Stimulated activated CD8-positive, alpha-beta memory T cell treated with anti-CD3 and anti-CD28 coated beads, Interleukin-4, amount 100 ng/mL, for 4 hours (primary cell): ENCODE data around the gene KATNAL1.

ENCODE experiments used
- DNase-seq, 2 donors: peaks; one replicate each; pipeline ENCODE4 v3.0.0-alpha.2; 2020; ENCODE audit warnings: low read depth in 2 of 2, low spot score in 1 of 2

Gene KATNAL1

DNA sequence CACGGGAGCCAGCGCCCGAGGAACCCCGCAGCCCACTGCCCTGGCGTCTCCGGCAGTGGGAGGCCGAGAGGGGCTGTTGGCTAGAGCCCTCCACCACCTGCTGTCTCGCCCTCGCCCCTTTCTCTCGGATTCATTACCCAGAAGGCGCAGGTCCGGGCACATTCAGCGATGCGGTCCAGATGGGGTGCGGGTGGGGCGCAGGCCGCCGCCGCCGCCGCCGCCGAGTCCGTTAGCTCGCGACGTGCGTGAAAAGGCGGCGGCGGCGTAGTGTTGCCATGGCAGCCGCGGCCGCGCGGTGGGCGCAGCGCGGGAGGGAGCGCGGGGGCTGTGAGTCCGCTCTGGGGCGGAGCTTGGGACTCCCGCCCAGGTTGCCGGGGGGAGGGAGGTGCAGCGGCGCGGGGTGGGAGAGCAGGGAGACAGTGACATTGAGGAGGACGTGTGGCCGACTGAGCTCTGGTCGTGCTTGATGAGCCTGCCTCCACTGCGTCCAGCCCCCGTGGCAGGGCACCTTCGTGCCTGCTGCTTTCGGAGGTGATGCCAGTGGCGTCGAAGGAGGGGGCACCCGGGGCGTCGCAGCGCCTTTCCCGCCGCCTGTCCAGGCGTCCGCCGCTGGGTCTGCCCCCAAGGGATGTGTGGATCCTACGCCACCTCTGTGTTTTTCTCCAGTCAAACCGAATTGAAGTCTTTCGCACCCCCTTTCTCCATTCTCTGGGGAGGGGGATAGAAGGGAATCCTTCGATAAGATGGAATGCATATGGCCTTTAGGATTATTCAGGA lies at the start of gene KATNAL1:
TSS of gene KATNAL1 (minus strand) at position 358 of the 777 bp plus-strand sequence. CDS start 23,774 bp downstream, outside the sequence.
- DNase-seq = peak; percentile 35 to 56

DNA sequence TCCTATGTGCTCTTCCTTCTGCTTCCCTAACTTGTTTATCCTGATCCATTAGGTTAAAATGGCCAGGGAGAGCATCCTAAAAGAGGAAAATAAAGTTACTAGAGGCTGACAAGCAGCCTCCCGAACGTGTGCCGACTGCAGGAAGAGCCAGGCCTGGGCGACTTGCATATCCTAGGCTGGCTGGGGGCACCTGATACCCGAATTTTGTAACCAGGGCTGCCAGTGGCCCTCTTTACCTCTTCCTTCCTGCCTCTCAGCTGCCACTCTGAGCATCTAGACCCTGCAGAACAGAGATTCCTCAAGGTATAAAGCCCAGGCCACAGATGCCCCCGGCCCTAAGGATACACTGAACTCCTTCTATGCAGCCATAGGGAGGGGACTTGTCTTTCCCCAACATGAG lies 48.5 kb upstream of the KATNAL1 start:
- no peak for DNase-seq

DNA sequence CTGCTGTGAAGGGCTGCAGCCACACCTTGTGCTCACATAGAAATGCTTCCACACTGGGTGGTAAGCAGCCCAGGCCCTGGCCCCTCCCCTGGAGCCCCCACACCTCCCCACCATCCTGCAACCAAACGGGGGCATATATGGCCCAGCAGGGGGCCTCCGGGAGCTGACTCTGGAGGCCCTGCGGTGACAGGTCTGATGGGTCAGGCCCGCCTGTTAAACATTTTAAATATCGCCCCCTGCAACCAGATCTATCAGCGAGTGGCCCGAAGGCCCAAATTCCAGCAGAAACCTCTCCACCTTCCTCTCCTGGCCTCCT lies 48.0 kb upstream of the KATNAL1 start:
- peak in 1 of 2 donors; percentile 19 for DNase-seq

DNA sequence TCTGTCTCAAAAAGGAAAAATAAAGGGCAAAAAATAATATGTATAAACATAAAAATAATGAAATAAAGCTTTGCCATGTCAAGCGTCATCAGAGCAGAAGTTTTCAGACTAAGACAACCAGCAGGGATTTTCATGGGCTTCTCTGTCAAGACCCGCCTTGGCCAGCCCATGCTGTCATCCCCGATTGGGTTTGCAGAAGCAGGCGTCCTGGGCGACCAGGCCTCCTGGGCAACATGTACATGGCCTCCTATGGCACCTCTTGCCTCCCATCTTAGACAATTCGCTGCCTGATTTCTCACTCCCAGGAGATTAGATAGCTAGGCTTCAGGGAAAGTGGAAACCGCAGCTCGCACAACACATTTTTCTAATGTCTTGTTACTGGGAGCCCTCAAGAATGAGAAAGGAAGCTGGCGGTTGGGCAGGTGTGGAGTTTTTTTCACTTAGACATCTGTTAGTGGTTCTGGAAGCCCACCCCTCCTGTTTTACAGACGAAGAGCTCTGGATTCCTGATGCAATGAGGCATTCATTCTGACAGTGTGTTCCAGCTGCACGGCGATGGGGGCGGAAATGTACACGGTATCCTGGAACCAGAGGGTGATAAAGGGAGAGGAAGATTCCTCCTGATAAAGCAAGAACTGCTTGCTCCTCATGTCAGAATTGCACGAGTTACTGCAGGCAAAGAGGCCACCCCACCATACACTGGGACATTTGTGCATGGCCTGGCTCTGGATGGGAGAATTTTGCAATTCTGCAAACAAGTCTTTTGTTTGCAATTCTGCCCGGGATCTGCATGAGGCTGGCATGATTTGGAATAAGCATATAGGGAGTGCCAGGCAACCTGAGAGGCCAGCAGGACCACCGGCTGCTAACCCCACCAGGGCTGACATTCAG lies 47.4 kb upstream of the KATNAL1 start:
- DNase-seq = no peak

DNA sequence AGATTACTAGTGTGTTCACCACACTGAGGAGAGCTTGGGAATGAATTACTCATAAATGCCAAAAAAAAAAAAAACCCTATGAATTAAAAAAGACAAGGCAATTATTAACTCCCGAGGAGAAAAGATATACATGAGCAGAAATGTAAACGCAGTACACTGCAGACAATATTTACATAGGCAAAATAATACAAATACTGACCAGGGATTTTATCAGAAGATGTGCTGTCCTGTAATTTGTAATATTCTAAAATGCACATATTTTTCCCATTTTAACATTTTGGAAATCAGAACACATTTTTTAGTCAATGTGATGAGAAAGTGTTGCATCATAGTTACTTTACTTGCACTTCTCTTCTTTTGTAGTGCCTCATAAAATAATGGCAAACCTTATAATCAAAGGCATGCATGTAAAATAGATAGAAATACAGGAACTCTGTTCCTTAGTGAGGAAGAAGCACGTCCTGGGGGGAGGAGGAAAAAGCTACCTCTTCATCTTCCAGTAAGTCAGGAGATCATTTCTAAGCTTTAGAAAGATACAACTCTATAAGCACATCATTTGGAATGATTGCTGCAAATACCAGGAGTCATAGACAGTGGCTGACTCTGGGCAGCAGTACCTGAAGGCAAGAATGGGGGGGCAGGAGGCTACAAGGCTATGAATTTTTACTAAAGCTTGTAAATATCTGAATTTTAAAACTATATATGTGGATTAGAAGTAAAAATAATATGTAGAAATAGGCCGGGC lies 46.3 kb upstream of the KATNAL1 start:
- no peak for DNase-seq

DNA sequence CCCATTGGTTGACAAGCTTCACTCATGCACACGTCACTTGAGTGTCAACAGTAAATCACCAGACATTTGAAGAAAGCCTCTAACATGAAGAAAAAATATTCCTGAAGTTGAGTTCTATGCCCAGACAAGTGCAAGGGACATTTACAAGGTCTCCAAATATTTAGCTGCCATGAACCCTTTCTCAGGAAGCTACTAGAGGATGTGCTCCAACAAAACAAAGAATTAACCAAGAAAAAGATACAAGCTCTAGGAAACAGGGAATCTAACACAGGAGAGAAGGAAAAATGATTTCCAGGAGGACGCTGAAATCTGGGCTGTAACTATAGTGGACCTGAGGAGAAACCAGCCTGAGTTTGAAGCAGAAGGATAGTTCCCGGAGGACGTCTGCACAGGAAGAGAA lies 45.7 kb upstream of the KATNAL1 start:
- DNase-seq = no peak

DNA sequence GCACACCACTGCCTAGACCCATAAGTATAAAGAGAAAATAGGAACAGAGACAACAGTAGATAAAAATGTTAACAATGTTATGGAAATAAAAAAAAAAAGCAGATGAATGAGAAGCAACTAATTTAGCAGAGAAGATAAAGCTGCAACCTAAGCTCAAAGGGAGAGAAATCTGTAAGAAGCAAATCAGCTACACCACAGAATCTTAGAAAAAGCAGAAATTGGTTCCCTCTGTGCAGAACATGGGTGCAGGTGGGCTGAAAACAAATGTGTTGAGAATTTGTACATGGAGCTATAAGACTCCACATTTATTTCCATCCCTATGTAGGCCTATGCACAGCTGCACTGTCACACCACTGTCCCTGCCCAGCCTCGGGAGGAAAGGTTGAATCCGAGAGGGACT lies 44.8 kb upstream of the KATNAL1 start:
- no peak for DNase-seq

DNA sequence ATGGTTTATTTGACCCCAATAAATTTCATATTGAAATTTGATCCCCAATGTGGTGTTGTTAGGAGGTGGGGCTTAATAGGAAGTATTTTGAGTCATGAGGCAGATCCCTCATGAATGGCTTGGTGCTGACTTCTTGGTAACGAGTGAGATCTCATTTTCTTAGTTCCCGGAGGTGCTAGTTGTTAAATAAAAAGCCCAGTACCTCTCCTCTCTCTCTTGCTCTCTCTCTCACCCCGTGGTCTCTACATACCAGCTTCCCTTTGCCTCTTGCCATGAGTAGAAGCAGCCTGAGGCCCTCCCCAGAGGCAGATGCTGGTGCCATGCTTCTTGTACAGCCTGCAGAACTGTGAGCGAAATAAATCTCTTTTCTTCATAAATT lies 39.4 kb upstream of the KATNAL1 start:
- DNase-seq = no peak

DNA sequence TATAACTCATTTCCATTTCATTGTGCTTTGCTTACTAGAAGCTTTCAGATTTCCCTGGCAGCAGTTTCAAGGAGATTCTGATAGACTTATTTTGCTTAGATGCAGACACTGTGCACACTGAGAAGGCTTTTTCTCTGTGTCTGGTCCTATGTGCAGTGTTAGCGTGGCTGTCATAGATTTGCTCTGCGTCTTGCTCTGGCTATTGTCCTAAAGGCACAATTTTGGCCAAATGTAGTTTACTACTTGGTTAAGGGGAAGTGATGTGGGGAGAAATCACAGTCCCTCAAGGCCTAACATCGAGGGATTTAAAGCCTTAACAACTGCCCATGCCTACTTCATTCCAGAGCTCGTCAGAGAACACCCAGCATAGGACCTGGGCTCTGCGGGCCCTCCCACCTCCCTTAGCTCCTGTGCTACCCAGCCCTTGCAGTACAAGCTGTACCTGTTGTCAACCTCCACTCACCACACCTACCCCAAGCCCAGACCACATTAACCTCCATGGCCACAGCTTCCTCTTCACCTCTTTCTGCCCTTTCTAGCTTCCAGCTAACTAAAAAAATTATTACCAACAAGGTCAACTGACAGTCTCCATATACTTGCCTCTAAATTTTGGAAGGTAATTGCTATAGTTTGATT lies 38.9 kb upstream of the KATNAL1 start:
- peak; percentile 17 to 43 for DNase-seq

DNA sequence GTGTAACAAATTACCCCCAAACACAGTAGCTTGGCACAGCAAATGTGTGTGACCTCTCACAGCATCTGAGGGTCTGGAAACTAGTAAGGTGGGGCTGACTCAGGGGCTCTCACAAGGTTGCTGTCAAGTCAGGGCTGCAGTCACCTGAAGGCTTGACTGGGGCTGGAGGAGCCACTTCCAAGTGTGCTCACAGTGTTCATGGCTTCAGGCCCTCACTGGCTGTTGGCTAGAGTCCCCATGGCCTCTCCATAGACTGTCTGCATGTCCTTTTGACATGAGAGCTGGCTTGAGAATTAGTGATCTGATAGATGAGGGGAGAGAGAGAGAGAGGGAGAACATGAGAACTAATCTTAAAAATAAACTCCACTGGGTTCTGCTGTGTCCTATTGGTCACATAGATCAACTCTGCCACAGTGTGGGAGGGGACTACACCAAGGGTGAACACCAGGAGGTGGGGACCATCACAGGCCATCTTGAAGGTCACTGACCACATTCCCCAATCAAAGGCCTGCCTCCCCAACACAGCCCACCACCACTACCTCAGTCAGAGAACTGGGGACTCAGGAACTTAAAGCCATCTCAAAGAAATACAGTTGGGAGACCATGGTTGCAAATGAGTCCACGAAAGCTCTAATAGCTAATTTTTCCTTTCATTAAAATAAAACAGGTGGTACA lies 38.2 kb upstream of the KATNAL1 start:
- DNase-seq = no peak

DNA sequence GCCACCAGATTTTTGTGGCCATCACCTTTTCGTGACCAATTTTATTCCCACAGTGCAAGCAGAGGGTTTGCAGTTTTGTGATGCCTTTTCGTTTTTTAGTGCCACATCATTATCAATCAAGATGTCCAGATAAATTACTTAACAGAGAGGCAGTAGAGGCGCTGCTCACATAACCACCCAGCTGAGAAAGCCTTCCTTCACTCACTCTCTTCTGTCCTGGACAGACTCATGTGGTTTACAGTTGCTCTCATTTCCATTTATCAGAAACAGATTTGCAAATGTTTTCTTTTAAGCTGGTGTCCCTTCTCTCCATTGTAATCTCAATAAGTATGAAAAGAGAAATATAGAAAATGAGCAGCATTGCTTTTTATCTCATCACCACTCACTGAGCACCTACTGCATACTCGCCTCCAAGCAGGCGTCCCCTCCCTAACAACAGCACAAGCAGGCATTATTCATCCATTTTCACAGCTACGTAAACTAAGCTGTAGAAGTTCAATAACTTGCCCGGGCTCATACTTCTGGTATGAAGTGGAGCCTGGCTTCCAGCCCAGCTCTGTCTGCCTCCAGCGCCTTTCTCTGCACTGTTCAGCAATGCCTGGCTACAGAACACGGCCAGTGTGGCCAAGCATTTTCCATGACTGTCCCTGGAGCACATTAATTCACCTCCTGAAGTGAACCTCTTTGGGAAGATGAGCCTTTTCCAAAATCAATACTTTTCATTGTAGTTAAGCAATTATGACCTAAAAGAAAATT lies 34.6 kb upstream of the KATNAL1 start:
- DNase-seq = no peak

DNA sequence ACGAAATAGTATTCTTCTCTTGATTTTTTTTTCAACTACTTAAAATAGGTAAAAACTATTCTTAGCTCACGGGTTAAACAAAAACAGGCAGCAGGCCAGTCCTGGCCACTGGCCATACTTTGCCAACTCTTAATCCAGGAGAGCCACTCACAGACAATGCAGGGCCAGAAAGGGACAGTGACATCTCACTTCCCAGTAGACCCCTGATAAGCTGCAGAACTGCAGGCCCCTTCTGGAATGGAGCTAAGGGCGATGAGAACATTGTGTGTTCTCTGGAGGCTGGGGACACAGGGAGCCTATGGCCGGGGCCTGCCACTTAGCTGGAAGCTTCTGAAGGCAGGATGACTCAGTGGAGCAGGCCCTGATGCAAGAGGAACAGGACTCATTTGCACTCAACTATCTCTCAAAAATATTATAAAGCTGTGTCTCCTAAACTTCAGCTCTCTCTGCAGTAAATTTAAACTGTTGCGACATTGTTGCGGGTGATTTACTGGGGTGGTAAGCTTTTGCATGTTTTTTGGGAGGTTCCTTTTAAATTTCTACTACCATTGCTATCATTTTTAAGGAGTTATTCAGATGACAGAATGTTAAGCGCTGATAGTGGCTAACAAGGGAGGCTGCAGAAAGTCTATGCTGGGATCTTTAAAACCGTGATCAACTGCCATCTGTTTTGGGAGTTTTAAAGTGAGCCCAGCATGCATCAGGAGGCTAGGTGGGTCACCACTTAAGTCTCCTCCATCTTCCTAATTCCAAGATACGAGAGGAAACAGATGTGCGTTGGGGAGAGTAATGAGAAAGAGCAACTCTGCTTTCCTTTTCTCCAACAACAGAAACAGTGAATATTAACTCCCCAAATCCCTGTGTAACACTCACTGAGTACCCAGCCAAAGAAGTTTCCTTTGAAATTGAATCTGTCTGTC lies 33.2 kb upstream of the KATNAL1 start:
- DNase-seq = no peak

DNA sequence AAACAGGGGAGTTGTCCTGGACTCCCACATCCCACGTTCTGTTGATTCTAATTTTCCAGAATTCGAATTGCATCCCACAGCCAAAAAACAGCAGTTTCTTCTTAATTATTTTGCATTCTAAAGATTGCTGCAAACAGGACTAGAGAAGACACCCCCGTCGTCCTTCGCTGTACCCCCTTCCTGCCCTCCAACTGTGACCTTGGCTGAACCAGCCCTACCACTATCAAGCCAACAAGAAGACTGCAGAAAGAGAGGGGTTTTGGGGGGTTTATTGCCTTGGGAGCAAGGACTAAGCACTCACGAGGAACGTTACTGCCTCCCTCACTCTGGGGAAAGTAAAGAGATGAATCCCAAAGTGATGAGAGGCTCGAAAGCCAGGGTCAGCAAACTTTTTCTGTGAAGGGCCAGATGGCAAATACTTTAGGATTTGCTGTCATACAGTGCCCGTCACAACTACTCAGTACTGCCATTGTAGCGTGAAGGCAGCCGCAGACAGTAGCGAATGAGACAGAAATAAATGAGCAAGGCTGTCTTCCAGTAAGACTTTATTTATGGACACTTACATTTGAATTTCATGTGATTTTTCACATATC lies 32.5 kb upstream of the KATNAL1 start:
- no peak for DNase-seq

DNA sequence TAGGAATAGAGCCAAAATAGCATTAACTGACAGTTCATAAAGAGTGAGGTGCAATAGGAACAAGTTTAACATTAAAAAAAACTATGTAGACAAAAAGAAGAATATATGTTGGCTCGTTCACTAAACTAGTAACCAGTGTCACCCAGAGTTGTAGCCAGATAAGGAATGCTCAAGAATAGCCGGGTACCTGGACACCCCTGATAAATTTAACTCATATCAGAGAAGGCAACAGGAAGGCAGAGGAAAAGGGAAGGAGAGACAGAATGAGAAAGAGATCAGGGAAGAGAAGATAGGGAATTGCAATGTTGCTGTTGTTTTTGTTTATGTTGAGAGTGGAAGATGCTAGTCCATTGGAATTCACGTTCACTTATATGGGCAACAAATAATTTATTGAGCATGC lies 31.6 kb upstream of the KATNAL1 start:
- no peak for DNase-seq

DNA sequence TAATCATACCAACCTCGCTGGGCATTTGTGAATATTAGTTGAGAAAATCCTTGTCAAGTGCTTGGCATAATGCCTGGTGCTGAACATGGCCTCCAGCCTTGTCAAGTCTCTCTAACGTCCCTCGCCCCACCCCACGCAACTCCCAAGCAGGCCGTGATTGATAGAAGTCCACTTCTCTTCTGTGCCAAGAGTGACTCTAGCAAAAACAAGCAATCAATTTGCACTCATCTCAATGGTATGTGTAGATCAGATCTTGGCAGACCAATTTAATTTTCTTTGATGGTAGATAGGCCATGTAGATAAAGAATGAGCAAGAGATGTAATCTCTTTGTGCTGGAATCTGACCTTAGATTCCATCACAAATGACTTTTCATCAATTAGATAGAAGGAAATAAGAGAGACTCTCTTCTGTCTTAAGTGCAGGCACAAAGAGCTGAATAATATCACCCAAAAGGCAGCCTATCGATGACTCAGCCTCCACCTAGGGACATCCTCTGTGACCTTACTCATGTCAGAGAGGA lies 31.0 kb upstream of the KATNAL1 start:
- DNase-seq = no peak

DNA sequence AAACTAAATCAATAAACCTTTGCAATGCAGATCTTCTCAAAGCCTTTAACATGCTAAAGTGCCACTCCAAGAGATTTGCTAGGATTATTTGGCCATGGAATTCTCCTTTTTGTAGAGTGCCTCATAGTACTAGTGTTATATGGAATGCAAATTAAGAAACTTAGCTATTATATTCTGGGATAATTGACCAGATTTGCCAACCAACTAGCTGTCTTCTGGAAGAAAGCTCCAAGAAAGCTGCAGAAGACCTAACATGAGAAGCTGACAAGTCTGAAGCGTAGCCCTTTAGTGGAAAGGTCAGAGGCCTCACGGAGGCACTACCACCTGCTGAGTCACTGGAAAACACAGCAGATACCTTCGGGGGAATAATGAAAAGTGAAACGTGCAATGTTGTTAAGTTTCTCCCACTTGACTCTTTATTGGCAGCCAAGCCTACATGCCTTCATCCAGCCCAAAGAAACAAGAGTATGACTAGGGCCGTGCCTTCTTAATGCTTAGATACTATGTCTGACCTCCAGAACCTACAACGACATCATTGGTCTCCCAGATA lies 29.8 kb upstream of the KATNAL1 start:
- no peak for DNase-seq

DNA sequence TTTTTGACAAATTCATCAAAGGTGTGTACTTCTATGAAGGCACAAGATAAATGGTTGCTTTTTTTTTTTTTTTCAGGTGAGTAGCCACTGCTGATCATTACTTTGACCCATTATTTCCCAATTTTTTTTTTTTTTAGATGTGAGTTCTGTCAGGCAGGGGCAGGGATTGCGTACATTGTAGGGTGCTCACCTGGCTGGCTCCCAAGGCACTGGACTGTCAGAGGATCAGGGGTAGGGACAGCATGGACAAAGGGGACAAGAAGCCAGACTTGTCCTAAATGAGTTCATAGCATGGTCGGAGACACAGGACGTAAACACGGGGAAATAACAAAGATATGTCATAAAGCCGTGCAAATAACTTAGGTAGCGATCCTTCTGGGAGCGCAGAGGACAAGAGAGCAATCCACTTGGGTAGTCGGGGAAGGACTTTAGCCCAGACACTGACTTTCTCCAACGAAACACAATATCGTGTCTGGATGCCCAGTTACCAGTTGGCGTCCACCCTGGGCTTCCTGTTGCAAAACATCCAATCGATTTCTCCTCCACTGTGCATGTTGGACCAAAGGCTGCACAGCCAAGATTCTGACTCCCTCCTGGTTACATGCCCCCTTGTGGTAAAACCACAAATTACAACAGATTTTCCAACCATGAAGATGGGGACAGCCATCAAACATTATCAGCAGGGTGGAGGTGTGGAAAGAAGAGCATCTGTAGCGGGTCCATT lies 27.5 kb upstream of the KATNAL1 start:
- DNase-seq = no peak
